ENCODE results near the gene GNAS-AS1.

DNA sequence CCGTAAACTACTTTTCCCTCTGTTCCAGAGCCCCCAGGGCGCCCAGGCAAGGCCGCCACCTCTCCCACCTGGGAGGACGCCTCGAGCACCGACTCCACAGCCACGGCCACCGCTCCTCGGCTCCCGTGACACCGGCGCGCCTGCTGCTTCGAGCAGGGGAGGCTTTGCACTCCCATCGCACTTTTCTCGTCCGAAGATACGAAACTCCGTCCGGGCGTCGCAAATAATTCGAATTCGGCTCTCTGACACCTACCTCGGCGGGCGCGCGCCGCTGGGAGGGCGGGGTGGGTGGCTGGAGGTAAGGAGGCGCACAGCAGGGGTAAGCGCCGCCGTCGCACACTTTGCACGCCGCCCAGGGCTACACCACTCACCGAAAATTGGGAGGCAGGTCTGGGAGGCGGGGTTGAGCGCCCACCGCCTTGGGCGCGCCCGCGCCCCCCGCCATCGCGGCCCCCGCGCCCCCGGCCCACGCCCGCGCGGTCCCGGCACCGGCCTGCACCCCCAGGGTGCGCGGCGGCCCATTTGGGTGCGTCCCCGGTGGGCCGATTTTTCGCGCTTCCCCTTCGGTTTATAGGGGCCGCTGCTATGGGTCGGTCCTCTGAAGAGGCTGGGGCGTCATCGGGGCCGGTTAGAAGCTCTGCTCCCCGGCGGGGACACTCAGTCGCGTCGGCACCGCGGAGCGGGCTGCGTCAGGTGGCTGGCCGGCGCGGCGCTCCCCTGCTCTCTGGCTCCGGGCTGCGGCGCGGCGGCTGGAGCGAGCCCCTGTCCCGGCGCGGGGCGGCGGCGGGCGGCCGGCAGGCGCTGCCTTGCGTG lies 38.0 kb upstream of the GNAS-AS1 start:
- TF ChIP-seq CTCF (IDR thresholded peaks at IDR 0.05) (no peak), POLR2A (IDR thresholded peaks at IDR 0.05) (peak; percentile 97)
